Heart left ventricle (tissue), 16 donors: ENCODE data around the gene BAZ1B. TPM values are rescaled to one million over a fixed set of nuclear protein-coding genes. Genes with fewer than 3 reads are reported as not detected.

Experiments
- ATAC-seq, 4 donors: fragments of 200-7000 bp; cut with Tn5 transposase; one replicate each; pipeline ENCODE4 v1.9.1; 2020 to 2022; ENCODE audit warnings: moderate library complexity in 4 of 4, mild to moderate bottlenecking in 3 of 4, moderate number of reproducible peaks in 1 of 4
- DNase-seq, 5 donors: peaks; one replicate each; pipeline ENCODE4 v3.0.0-alpha.2; 2020
- H3K27ac ChIP-seq, 12 donors: fragments of 200-600 bp; sonication (generic) in 4 of 12; one replicate each; pipeline versions ENCODE4 v1.5.0 to v1.8.0; 2016 to 2022; ENCODE audit warnings: mild to moderate bottlenecking in 2 of 12
- H3K27me3 ChIP-seq, 9 donors: fragments of 200-600 bp; sonication (generic) in 2 of 9; one replicate each; pipeline versions ENCODE4 v1.5.1 to v1.8.0; 2016 to 2022; ENCODE audit warnings: mild to moderate bottlenecking in 3 of 9
- H3K36me3 ChIP-seq, 9 donors: fragments of 200-600 bp; sonication (generic) in 2 of 9; one replicate each; pipeline versions ENCODE4 v1.5.0 to v1.8.0; 2018 to 2022; ENCODE audit warnings: mild to moderate bottlenecking in 2 of 9
- H3K4me1 ChIP-seq, 12 donors: fragments of 200-600 bp; sonication (generic) in 4 of 12; one replicate each; pipeline versions ENCODE4 v1.5.0 to v1.8.0; 2016 to 2022; ENCODE audit warnings: mild to moderate bottlenecking in 3 of 12
- H3K4me3 ChIP-seq, 12 donors: fragments of 200-600 bp; sonication (generic) in 4 of 12; one replicate each; pipeline versions ENCODE4 v1.5.0 to v1.8.0; 2017 to 2022; ENCODE audit warnings: mild to moderate bottlenecking in 9 of 12, moderate library complexity in 4 of 12
- H3K9me3 ChIP-seq, 12 donors: fragments of 200-600 bp; sonication (generic) in 4 of 12; one replicate each; pipeline versions ENCODE4 v1.5.0 to v1.8.0; 2016 to 2022; ENCODE audit warnings: mild to moderate bottlenecking in 1 of 12
- CTCF ChIP-seq, 12 donors: fragments of 200-600 bp; sonication (generic) in 4 of 12; IDR thresholded peaks; one replicate each; pipeline versions ENCODE4 v1.5.0 to v1.8.0; 2018 to 2022; ENCODE audit warnings: antibody characterized with exemption in 12 of 12, mild to moderate bottlenecking in 5 of 12
- POLR2A ChIP-seq, 2 donors: fragments of 450-650 bp; IDR thresholded peaks; one replicate each; pipeline ENCODE4 v1.6.1; 2017; ENCODE audit warnings: antibody characterized with exemption in 2 of 2, mild to moderate bottlenecking in 2 of 2, moderate library complexity in 2 of 2
- WGBS, 4 donors: extraction: QIAGEN DNeasy Blood & Tissue Kit in 2 of 4; methylation state at CpG; one replicate each; pipeline versions ENCODE4 v1.1.5 to v1.1.7; 2013 to 2018; 5-methylcytosine and 5-hydroxymethylcytosine counted together
- intact Hi-C, 10 donors: fragments of 100-400 bp; cut with DNase I; formaldehyde crosslinking; loops; one replicate each; pipeline versions ENCODE4 v1.11.1 to v1.14.2; 2022
- polyA plus RNA-seq, 2 donors: library from polyadenylated mRNA; stranded (reverse); fragments of 200-250 nt; gene quantifications; one replicate each; pipeline ENCODE4 v1.2.3, GENCODE V29; 2013
- total RNA-seq, 9 donors: library from RNA; depleted of rRNA in 2 of 9; stranded (reverse); fragments of >200 nt in 2 of 9; fragmentation: NEBNext Ultra II Directional in 3 of 9; extraction: Animal tissue kit (Norgen Biotek cat#: 25700) in 3 of 9; gene quantifications; one replicate each; pipeline versions ENCODE4 v1.1.0 to v1.2.4, GENCODE V29; 2016 to 2023
- donor health status: ischemic (EF 13 %, LVEDD 7.1; RV severe dilation, severe dysfunction).
- donor health status: healthy with polysubstance abuse.
- donor health status: DM: no; HTN: yes; CAD: no.
- donor health status: DM: no; HTN: no; CAD: no.
- donor health status: ischemic (EF 25% LVEDD 6.9; RV normal size, moderate dysfunction).
- donor health status: ischemic (EF 25% LVEDD 5.7; RV mildly dilated, moderate dysfunction).
- donor health status: healthy.
- donor health status: DM: yes; HTN: yes; CAD: no.
- donor health status: ischemic (EF 35%, LVEDD 5.7; RV mildly dilated, moderate dysfunction).
- donor health status: nonischemic (EF 11% LVEDD 7.7; RV severe dilation, severe dysfunction).
- donor health status: DM: yes; HTN: yes; CAD: no.
- donor health status: PGD.
- donor health status: ischemic (EF 29% LVEDD 5.4; RV normal size, mild dysfunction).
- donor health status: nonischemic (EF 23%, LVEDD 6.1; RV moderate dilation, normal function).

Gene BAZ1B
- total and polyA plus RNA-seq, 11 donors: 19.0 to 45.0 (median 37.4) TPM

DNA sequence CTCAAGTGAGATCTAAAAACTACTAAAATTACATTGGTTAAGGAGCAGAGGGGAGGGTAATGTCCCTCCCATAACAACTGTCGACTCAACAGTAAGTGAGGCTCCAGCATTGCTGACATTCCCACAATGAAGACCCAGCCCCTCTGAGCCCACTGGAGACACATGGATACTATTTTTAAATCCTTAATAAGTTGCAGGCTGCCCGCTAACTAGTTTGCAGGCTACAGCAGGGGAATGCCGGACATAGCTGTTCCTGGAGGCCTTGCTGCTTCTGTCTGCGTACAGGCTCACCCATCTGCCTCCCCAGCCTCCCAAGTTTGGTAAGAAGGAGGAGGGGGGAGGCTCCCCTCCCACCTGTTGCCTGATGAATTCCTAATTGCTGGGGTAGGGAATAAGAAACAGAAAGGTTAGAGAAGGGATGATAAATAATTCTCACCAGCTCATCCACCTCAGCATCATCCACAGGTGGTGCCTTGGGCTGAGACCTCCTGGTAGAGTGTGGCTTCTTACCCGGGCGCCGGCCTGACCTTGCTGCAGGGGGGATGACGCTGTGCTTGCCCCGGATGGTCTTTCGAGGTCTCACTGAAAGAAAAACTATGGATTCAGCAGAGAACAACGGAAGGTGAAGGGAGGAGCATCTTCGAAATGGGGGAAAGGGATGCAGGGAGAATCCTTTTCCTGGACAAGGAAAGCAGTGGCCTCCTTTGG is 78.4 kb downstream of the BAZ1B start:
- Histone ChIP-seq H3K27ac (no peak overlapping the region), H3K27me3 (no peaks in the 10 kb centered on the region), H3K9me3 (no peaks in the 10 kb centered on the region), H3K4me1 (peaks cover 0 to 5% (median 0%) of the 10 kb centered on the region in 12 donors), H3K36me3 (peaks cover 0 to 99% (median 96%) of the 10 kb centered on the region in 9 donors), H3K4me3 (no peak overlapping the region)
- intact Hi-C loops: loop anchor here in 2 of 10 donors (10.0 kb wide), 2 partner anchors 99 to 519 kb away; partner anchors contain the start of gene POM121 (in 1 of the 2)
- WGBS, 4 donors: 75 to 79% (median 77%) methylated on average over 12 of the region's 12 CpGs
- ATAC-seq (no peak), DNase-seq (no peak)
- TF ChIP-seq CTCF (IDR thresholded peaks at IDR 0.05) (no peak), POLR2A (IDR thresholded peaks at IDR 0.05) (no peak)

GRCh38 chr7:73442903-73443500 is 79.1 kb downstream of the BAZ1B start:
- peaks cover 0 to 92% (median 89%) of the 10 kb centered on the region in 9 donors for H3K36me3 ChIP-seq
- intact Hi-C loops: loop anchor here in 2 of 10 donors (10.0 kb wide), 2 partner anchors 98 to 518 kb away; partner anchors contain the start of gene POM121 (in 1 of the 2)
- no peak for ATAC-seq
- H3K4me3 ChIP-seq: no peak overlapping the region
- H3K27me3 ChIP-seq: no peaks in the 10 kb centered on the region
- H3K27ac ChIP-seq: no peak overlapping the region
- no peaks in the 10 kb centered on the region for H3K9me3 ChIP-seq
- H3K4me1 ChIP-seq: peaks cover 0 to 10% (median 0%) of the 10 kb centered on the region in 12 donors
- DNase-seq: no peak
- WGBS, 4 donors: 75 to 90% (median 85%) methylated on average over 8 to 11 of the region's 11 CpGs
- TF ChIP-seq CTCF (IDR thresholded peaks at IDR 0.05) (no peak), POLR2A (IDR thresholded peaks at IDR 0.05) (no peak)

- H3K27ac ChIP-seq: no peak overlapping the region
- TF ChIP-seq POLR2A (IDR thresholded peaks at IDR 0.05) (no peak), CTCF (IDR thresholded peaks at IDR 0.05) (no peak)
- H3K27me3 ChIP-seq: no peaks in the 10 kb centered on the region
- intact Hi-C loops: loop anchor here in 2 of 10 donors (10.0 kb wide), 2 partner anchors 98 to 518 kb away; partner anchors contain the start of gene POM121 (in 1 of the 2)
- peaks cover 0 to 11% (median 0%) of the 10 kb centered on the region in 12 donors for H3K4me1 ChIP-seq
- ATAC-seq: no peak
- H3K4me3 ChIP-seq: no peak overlapping the region
- peaks cover 0 to 86% (median 83%) of the 10 kb centered on the region in 9 donors for H3K36me3 ChIP-seq
- 89 to 92% (median 90%) methylated on average over 11 to 13 of the region's 13 CpGs for WGBS, 4 donors
- H3K9me3 ChIP-seq: no peaks in the 10 kb centered on the region
- DNase-seq: no peak
These were observed 79.7 kb downstream of the BAZ1B start for GRCh38 chr7:73442222-73442902.

DNA sequence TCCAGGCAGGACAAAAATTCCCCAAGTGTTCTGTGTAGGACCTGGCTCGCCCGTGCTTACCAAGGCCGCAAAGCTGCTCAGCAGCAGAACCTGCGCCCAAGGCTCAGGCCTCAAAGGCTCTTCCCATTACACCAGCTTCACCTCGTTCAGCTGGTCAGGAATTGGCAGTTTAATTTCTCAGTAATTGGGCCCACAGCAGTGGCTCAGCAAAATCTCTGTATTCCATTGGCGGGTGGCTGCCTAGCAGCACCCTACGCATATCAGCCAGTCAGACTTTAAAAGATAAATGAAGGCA is 82.7 kb downstream of the BAZ1B start:
- Histone ChIP-seq H3K36me3 (peaks cover 0 to 56% (median 53%) of the 10 kb centered on the region in 9 donors), H3K27ac (no peak overlapping the region), H3K4me3 (no peak overlapping the region), H3K27me3 (peaks cover 0 to 6% (median 0%) of the 10 kb centered on the region in 9 donors), H3K9me3 (peaks cover 0 to under 1% (median 0%) of the 10 kb centered on the region in 12 donors), H3K4me1 (peaks cover 0 to 7% (median 0%) of the 10 kb centered on the region in 12 donors)
- intact Hi-C loops: no loop called here
- TF ChIP-seq CTCF (IDR thresholded peaks at IDR 0.05): no peak
- ATAC-seq: no peak
- no peak for DNase-seq
- WGBS, 4 donors: 90 to 91% (median 90%) methylated on average over 7 of the region's 7 CpGs
